SKM-1 treated with dmso at 0.1 percent for 144 hours (cell line): Measurements from ENCODE around the gene RGS17.

Experiments
- DNase-seq: peaks from one replicate; lab custom pipeline; 2025; ENCODE audit not compliant: unreplicated experiment; lab: John Stamatoyannopoulos, UW

RGS17 gene

DNA sequence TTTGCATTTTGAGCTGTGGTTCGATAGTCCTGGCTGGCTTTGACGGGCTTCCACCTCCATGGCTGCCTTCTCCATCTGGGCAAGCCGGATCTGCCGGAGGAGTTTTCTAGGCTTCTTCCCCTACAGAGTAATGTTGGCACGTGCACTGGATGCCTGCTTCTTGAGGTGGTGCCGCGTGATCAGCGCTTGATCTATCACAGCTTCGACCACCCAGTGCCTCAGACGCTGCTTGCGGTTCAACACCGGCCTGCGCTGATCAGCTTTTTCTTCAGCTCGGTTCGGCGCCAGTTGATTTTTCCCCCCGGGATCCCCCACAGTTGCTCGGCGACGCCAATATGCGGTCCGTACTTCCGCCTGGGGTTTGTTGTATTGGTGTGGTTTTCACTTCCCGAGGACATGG lies 171.7 kb downstream of the RGS17 start:
- DNase-seq: no peak

- DNase-seq: no peak
Observed at GRCh38 chr6:152957796-152958195, 173.3 kb downstream of the RGS17 start.
